Measurements from ENCODE around the gene CLDN14. TPM values are rescaled to one million over a fixed set of nuclear protein-coding genes. Genes with fewer than 3 reads are reported as not detected.

The CLDN14 gene
- total and polyA plus RNA-seq, 2 donors (not counting 1 experiment from before 2014, with no cell fraction given), result 0.39 TPM; not detected in 1

DNA sequence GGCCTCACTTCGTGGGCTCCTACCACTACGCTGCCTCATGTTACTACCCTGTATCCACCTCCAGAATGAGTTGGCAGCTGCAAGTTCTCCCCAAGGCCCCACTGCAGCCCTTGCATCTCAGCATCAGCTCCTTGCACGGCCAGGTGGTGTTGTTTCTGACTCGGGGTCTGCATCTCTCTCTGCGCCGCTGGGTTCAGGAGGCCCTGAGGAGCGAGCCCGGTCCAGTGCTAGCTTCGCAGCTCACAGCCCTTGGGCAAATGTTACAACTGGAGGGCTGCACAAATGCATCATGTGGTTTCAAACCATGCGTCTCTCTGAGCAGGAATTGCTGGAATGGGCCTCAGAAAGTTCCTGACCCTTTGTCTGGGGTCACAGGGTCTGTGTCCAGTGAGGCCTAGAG lies 3.2 kb upstream of the CLDN14 start:
- Histone ChIP-seq H3K27me3 (replicated peaks in 1 of 4; ENCODE audit: control extremely low read depth in 1 of 4, control insufficient read depth in 3 of 4, insufficient read depth in 4 of 4, low read length in 3 of 4) (no peaks in the 10 kb centered on the region), H3K27ac (ENCODE audit: low read length in 2 of 2) (no peak overlapping the region), H3K9me3 (ENCODE audit: control extremely low read depth in 1 of 3, control insufficient read depth in 2 of 3, insufficient read depth in 1 of 3, low read length in 2 of 3) (no peaks in the 10 kb centered on the region), H3K36me3 (replicated peaks in 1 of 2; ENCODE audit: control extremely low read depth in 1 of 2, control insufficient read depth in 1 of 2, extremely low read depth in 1 of 2, insufficient read depth in 2 of 2, low read length in 1 of 2) (no peaks in the 10 kb centered on the region), H2AFZ (ENCODE audit: insufficient read depth, low read depth, low read length, poor library complexity, severe bottlenecking) (no peak overlapping the region), H3K4me1 (ENCODE audit: control insufficient read depth in 2 of 2, insufficient read depth in 2 of 2, low read length in 2 of 2) (no peaks in the 10 kb centered on the region), H4K20me1 (ENCODE audit: control insufficient read depth, insufficient read depth, low read length, poor library complexity, severe bottlenecking) (no peaks in the 10 kb centered on the region), H3K4me2 (replicated peaks; ENCODE audit: low read depth, low read length, poor library complexity, severe bottlenecking) (no peak overlapping the region), H3K79me2 (ENCODE audit: control insufficient read depth, insufficient read depth, low read length) (no peaks in the 10 kb centered on the region), H3K9ac (ENCODE audit: low read length) (no peak overlapping the region), H3K4me3 (ENCODE audit: control extremely low read depth in 1 of 5, extremely low read depth in 1 of 5, insufficient read depth in 1 of 5, low read depth in 2 of 5, low read length in 4 of 5) (no peak overlapping the region)
- no peak overlapping the region for H3K4me3 Mint-ChIP-seq
- H3K27me3 Mint-ChIP-seq, result peaks cover 3% of the 10 kb centered on the region
- 92% methylated on average over 10 of the region's 10 CpGs for WGBS (ENCODE audit: insufficient coverage)
- TF ChIP-seq, protein P1, sequence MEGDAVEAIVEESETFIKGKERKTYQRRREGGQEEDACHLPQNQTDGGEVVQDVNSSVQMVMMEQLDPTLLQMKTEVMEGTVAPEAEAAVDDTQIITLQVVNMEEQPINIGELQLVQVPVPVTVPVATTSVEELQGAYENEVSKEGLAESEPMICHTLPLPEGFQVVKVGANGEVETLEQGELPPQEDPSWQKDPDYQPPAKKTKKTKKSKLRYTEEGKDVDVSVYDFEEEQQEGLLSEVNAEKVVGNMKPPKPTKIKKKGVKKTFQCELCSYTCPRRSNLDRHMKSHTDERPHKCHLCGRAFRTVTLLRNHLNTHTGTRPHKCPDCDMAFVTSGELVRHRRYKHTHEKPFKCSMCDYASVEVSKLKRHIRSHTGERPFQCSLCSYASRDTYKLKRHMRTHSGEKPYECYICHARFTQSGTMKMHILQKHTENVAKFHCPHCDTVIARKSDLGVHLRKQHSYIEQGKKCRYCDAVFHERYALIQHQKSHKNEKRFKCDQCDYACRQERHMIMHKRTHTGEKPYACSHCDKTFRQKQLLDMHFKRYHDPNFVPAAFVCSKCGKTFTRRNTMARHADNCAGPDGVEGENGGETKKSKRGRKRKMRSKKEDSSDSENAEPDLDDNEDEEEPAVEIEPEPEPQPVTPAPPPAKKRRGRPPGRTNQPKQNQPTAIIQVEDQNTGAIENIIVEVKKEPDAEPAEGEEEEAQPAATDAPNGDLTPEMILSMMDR (IDR thresholded peaks at IDR 0.05), result no peak
- no peak for TF ChIP-seq EZH2 (IDR thresholded peaks at IDR 0.05; ENCODE audit: borderline replicate concordance, insufficient read depth, low read depth, low read length, poor library complexity, severe bottlenecking)
- peaks cover 2% of the 10 kb centered on the region for H3K4me1 Mint-ChIP-seq
- POLR2A ChIA-PET, result no interaction called here
- no peaks in the 10 kb centered on the region for H3K9me3 Mint-ChIP-seq (ENCODE audit: insufficient read depth)
- CTCF ChIA-PET, result no interaction called here
- intact Hi-C loops (cut with micrococcal nuclease), result no loop called here
- no peak overlapping the region for H3K27ac Mint-ChIP-seq
- DNase-seq, result no peak
- ATAC-seq (ENCODE audit: low read depth), result no peak

DNA sequence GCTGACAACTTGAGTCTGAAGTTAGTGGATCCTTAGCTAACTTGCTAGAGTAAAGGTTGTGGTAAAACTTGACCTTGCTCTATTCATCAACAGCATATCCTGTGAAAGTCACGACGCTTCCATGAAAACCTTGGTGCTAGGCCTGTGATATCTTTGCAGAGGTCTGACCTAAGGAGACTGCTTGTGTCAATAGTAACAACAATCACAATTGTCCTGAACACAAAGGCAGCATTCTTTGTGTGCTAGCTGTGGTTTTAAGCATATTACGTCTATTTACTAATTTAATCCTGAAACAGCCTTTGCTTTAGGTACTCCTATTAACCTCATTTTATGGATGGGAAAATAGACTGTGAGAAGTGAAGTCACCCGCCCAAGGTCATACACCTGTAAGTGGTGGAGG lies 2.8 kb upstream of the CLDN14 start:
- H3K4me1 Mint-ChIP-seq, result no peaks in the 10 kb centered on the region
- intact Hi-C loops (cut with micrococcal nuclease), result no loop called here
- H4K20me1 ChIP-seq (ENCODE audit: control insufficient read depth, insufficient read depth, low read length, poor library complexity, severe bottlenecking), result no peaks in the 10 kb centered on the region
- no peak for DNase-seq
- POLR2A ChIA-PET, result no interaction called here
- H3K79me2 ChIP-seq (ENCODE audit: control insufficient read depth, insufficient read depth, low read length), result no peaks in the 10 kb centered on the region
- H3K36me3 ChIP-seq (replicated peaks in 1 of 2; ENCODE audit: control extremely low read depth in 1 of 2, control insufficient read depth in 1 of 2, extremely low read depth in 1 of 2, insufficient read depth in 2 of 2, low read length in 1 of 2), result no peaks in the 10 kb centered on the region
- no CpG with 5 or more reads among the region's 4 CpGs for WGBS (ENCODE audit: insufficient coverage)
- H3K27me3 ChIP-seq (replicated peaks in 1 of 4; ENCODE audit: control extremely low read depth in 1 of 4, control insufficient read depth in 3 of 4, insufficient read depth in 4 of 4, low read length in 3 of 4), result no peaks in the 10 kb centered on the region
- no peaks in the 10 kb centered on the region for H3K9me3 Mint-ChIP-seq (ENCODE audit: insufficient read depth)
- no peak overlapping the region for H3K4me2 ChIP-seq (replicated peaks; ENCODE audit: low read depth, low read length, poor library complexity, severe bottlenecking)
- no peak overlapping the region for H2AFZ ChIP-seq (ENCODE audit: insufficient read depth, low read depth, low read length, poor library complexity, severe bottlenecking)
- no peak overlapping the region for H3K4me3 ChIP-seq (ENCODE audit: control extremely low read depth in 1 of 5, extremely low read depth in 1 of 5, insufficient read depth in 1 of 5, low read depth in 2 of 5, low read length in 4 of 5)
- H3K27ac Mint-ChIP-seq, result no peak overlapping the region
- H3K27ac ChIP-seq (ENCODE audit: low read length in 2 of 2), result no peak overlapping the region
- ATAC-seq (ENCODE audit: low read depth), result no peak
- peaks cover 3% of the 10 kb centered on the region for H3K27me3 Mint-ChIP-seq
- H3K4me3 Mint-ChIP-seq, result no peak overlapping the region
- no peaks in the 10 kb centered on the region for H3K9me3 ChIP-seq (ENCODE audit: control extremely low read depth in 1 of 3, control insufficient read depth in 2 of 3, insufficient read depth in 1 of 3, low read length in 2 of 3)
- H3K9ac ChIP-seq (ENCODE audit: low read length), result no peak overlapping the region
- no peaks in the 10 kb centered on the region for H3K4me1 ChIP-seq (ENCODE audit: control insufficient read depth in 2 of 2, insufficient read depth in 2 of 2, low read length in 2 of 2)
- TF ChIP-seq, protein P1 (IDR thresholded peaks at IDR 0.05), result no peak
- TF ChIP-seq EZH2 (IDR thresholded peaks at IDR 0.05; ENCODE audit: borderline replicate concordance, insufficient read depth, low read depth, low read length, poor library complexity, severe bottlenecking), result no peak
- CTCF ChIA-PET, result no interaction called here
